ENCODE measurements around the gene MAPRE3.

Gene MAPRE3

DNA sequence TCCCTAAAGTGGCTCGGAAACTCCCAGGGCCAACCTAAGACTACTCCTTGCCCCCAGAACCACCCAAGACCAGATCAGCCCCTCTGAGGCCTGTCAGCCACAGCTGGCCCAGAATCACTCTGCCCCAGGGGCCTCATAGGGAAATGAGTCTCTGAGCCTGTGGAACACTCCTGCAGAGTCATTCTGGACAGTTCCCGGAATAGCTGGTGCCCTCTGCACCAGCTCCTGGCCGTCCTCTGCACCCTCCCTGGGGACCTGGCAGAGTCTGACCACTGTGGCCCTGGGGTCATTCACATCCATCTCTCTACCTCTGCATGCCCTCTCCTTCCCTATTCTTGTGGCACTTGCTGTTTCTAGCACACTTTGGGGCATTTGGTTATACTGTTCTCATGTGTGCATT is 47.7 kb downstream of the MAPRE3 start:
- no peak for TF ChIP-seq CTCF (IDR thresholded peaks at IDR 0.05; ENCODE audit: control insufficient read depth, extremely low read depth, insufficient read depth)
- no peak overlapping the region for H3K4me3 ChIP-seq (ENCODE audit: low read depth, low read length)
- DNase-seq (ENCODE audit: low read depth): no peak

GRCh38 chr2:27019459-27019858 is 49.0 kb downstream of the MAPRE3 start:
- H3K4me3 ChIP-seq (ENCODE audit: low read depth, low read length): no peak overlapping the region
- no peak for DNase-seq (ENCODE audit: low read depth)
- TF ChIP-seq CTCF (IDR thresholded peaks at IDR 0.05; ENCODE audit: control insufficient read depth, extremely low read depth, insufficient read depth): no peak

GRCh38 chr2:27019931-27020855 is 49.8 kb downstream of the MAPRE3 start:
- no peak overlapping the region for H3K4me3 ChIP-seq (ENCODE audit: low read depth, low read length)
- no peak for DNase-seq (ENCODE audit: low read depth)
- TF ChIP-seq CTCF (IDR thresholded peaks at IDR 0.05; ENCODE audit: control insufficient read depth, extremely low read depth, insufficient read depth): no peak

- H3K4me3 ChIP-seq (ENCODE audit: low read depth, low read length): no peak overlapping the region
- DNase-seq (ENCODE audit: low read depth): no peak
- no peak for TF ChIP-seq CTCF (IDR thresholded peaks at IDR 0.05; ENCODE audit: control insufficient read depth, extremely low read depth, insufficient read depth)
Observed at GRCh38 chr2:27021253-27022049, 51.0 kb downstream of the MAPRE3 start.

DNA sequence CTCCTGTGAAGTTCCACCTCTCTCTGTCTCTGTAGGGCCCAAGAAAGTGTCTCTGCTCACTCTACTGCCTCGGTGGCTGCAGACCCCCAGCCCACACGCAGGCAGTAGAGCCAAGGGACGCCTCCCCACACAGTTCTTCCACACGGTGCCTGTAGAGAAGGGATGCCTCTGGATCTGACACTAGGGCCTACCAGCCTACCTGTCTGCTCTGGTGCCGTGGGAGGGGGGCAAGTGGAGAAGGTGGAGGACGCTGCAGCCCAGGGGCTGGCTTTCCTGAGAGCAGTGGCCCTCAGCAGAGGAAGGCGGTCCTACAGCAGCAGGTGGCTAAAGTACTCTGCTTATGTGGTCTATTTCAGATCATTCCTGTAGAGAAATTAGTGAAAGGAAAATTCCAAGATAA is 53.3 kb downstream of the MAPRE3 start:
- H3K4me3 ChIP-seq (ENCODE audit: low read depth, low read length): no peak overlapping the region
- DNase-seq (ENCODE audit: low read depth): no peak
- TF ChIP-seq CTCF (IDR thresholded peaks at IDR 0.05; ENCODE audit: control insufficient read depth, extremely low read depth, insufficient read depth): no peak

DNA sequence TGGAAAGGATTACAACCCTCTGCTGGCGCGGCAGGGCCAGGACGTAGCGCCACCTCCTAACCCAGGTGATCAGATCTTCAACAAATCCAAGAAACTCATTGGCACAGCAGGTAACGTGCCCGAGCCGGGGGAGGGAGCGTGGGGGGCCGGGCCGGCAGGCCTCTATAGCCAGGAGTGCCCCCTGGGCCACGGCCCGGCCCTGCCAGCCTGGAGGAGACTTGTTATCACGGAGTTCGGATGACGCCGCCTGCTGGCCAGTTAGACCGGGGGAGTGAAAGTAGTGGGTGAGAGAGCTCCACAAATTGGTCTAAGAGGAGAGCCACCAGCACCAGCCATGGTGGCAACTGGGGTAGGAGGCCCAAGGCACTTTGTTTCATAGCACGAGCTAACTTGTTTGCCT is 53.8 kb downstream of the MAPRE3 start:
- no peak for TF ChIP-seq CTCF (IDR thresholded peaks at IDR 0.05; ENCODE audit: control insufficient read depth, extremely low read depth, insufficient read depth)
- H3K4me3 ChIP-seq (ENCODE audit: low read depth, low read length): no peak overlapping the region
- no peak for DNase-seq (ENCODE audit: low read depth)

Measured in LNCaP clone FGC (cell line).